MCF 10A (cell line): ENCODE results near the gene PPARA. TPM values are rescaled to one million over a fixed set of nuclear protein-coding genes. Genes with fewer than 3 reads are reported as not detected.

Experiments used
- BruUV-seq: library from RNA; stranded (reverse); fragments of 400-500 nt; replicated peaks from 2 replicates; lab custom pipeline; 2021; lab: Mats Ljungman, UMichigan
- CTCF ChIA-PET: fragments of 300-600 bp; sonication (Branson Sonifier 250); formaldehyde crosslinking; extraction: SDS; loops from one replicate; lab custom pipeline; 2021; ENCODE audit warnings: antibody characterized with exemption, inconsistent platforms; lab: Yijun Ruan, JAX
- POLR2A ChIA-PET: fragments of 300-600, 350-650 bp; sonication (Branson Sonifier 250); formaldehyde crosslinking; extraction: SDS; loops from one replicate; lab custom pipeline; 2020; ENCODE audit warnings: antibody characterized with exemption, inconsistent platforms; lab: Yijun Ruan, JAX
- DNase-seq: peaks from one replicate; pipeline ENCODE4 v3.0.0-alpha.2; 2018; ENCODE audit not compliant: unreplicated experiment
- H3K27ac Mint-ChIP-seq: one replicate; pipeline ENCODE4 v1.8.0; 2022; ENCODE audit warnings: mild to moderate bottlenecking, low read depth, mixed read lengths; ENCODE audit not compliant: unreplicated experiment
- H3K27me3 Mint-ChIP-seq: one replicate; pipeline ENCODE4 v1.8.0; 2022; ENCODE audit warnings: mixed read lengths; ENCODE audit not compliant: insufficient read depth, unreplicated experiment
- H3K36me3 Mint-ChIP-seq: one replicate; pipeline ENCODE4 v1.8.0; 2022; ENCODE audit warnings: mild to moderate bottlenecking, moderate library complexity, mixed read lengths; ENCODE audit not compliant: insufficient read depth, unreplicated experiment
- H3K4me1 Mint-ChIP-seq: one replicate; pipeline ENCODE4 v1.8.0; 2022; ENCODE audit warnings: mixed read lengths; ENCODE audit not compliant: insufficient read depth, unreplicated experiment
- H3K4me3 Mint-ChIP-seq: one replicate; pipeline ENCODE4 v1.8.0; 2022; ENCODE audit warnings: mild to moderate bottlenecking, moderate library complexity, mixed read lengths; ENCODE audit not compliant: unreplicated experiment
- H3K9me3 Mint-ChIP-seq: one replicate; pipeline ENCODE4 v1.8.0; 2022; ENCODE audit warnings: mixed read lengths; ENCODE audit not compliant: unreplicated experiment
- CTCF ChIP-seq: fragments of 200-600 bp; IDR thresholded peaks from one replicate; pipeline ENCODE4 v1.8.0; 2022; ENCODE audit warnings: antibody characterized with exemption, mild to moderate bottlenecking; ENCODE audit not compliant: unreplicated experiment
- intact Hi-C: fragments of 100-400 bp; cut with micrococcal nuclease; formaldehyde crosslinking; loops from 2 replicates; pipeline ENCODE4 v1.14.1; 2022
- total RNA-seq: library from RNA; stranded (reverse); gene quantifications from 2 replicates; pipeline ENCODE4 v1.2.3, GENCODE V29; 2022

PPARA gene
- total RNA-seq, 1 experiment from 2014 or later = 8.0 TPM

- no peak overlapping the region for H3K4me3 Mint-ChIP-seq
- H3K4me1 Mint-ChIP-seq = peaks cover 6% of the 10 kb centered on the region
- BruUV-seq = no TSS peak
- intact Hi-C loops = no loop called here
- no peak overlapping the region for H3K27ac Mint-ChIP-seq
- H3K27me3 Mint-ChIP-seq = peaks cover 29% of the 10 kb centered on the region
- H3K9me3 Mint-ChIP-seq = no peaks in the 10 kb centered on the region
- CTCF ChIA-PET = interaction anchor here (0.7 to 1.4 kb wide), 2 partner anchors 24 to 141 kb away, joined by 4 to 5 read pairs; no protein-coding TSS in a partner anchor
- TF ChIP-seq CTCF = no peak
- POLR2A ChIA-PET = interaction anchor here (1.4 kb wide), 1 partner anchor 104 kb away, joined by 3 read pairs; the partner anchor contains the start of gene CDPF1
- H3K36me3 Mint-ChIP-seq = no peaks in the 10 kb centered on the region
- no peak for DNase-seq
Observed at GRCh38 chr22:46146329-46146728, 4.0 kb upstream of the PPARA start.

- H3K27ac Mint-ChIP-seq = no peak overlapping the region
- peaks cover under 1% of the 10 kb centered on the region for H3K36me3 Mint-ChIP-seq
- no TSS peak for BruUV-seq
- intact Hi-C loops = no loop called here
- H3K9me3 Mint-ChIP-seq = no peaks in the 10 kb centered on the region
- POLR2A ChIA-PET = interaction anchor here (1.4 kb wide), 1 partner anchor 103 kb away, joined by 3 read pairs; the partner anchor contains the start of gene CDPF1
- no peak for TF ChIP-seq CTCF
- H3K4me3 Mint-ChIP-seq = no peak overlapping the region
- peaks cover 29% of the 10 kb centered on the region for H3K27me3 Mint-ChIP-seq
- CTCF ChIA-PET = interaction anchor here (0.5 to 1.4 kb wide), 3 partner anchors 14 to 188 kb away, joined by 3 to 5 read pairs (median 4); no protein-coding TSS in a partner anchor
- no peak for DNase-seq
- peaks cover 6% of the 10 kb centered on the region for H3K4me1 Mint-ChIP-seq
Observed at GRCh38 chr22:46147061-46147460, 3.3 kb upstream of the PPARA start.

DNA sequence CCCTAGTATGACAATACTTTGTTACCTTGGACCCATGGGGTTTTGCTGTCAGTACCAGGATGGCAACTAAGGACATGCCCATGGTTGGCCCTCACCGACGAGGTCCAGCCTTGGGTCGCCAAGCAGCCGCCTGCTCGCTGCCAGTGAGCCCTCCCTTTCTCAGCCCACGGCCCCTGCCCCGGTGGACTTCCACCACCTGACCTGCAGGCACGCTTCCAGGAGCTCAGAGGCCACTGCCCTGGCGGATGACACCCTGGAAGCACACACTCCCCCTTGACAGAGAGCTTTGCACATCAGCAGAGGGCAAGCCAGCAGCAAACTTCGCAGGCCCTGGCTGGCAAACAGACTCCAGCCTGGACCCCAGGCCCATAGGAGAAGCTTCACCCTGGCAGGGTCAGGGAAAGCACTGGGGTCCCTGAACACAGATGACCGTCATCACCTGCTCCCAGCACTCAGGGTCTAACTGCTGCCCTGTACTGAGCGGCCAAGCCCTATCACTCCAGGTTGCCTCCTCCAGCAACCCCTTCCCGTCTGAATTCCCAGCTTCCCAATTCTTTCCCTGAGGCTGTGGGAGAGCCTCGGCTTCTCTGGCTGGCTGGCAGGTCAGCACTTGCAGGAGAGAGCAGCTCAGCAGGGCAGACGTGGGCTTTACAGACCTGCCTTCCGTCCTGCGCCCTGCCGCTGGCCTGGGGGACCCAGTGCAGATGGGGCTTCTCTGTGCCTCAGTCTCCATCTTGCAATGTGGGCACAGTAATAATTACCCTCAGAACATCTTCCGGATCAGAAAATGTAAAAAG, 2.7 kb upstream of the PPARA start:
- Mint-ChIP-seq H3K27ac (no peak overlapping the region), H3K9me3 (no peaks in the 10 kb centered on the region), H3K27me3 (peaks cover 25% of the 10 kb centered on the region), H3K36me3 (peaks cover 6% of the 10 kb centered on the region), H3K4me3 (no peak overlapping the region), H3K4me1 (peaks cover 6% of the 10 kb centered on the region)
- peak; percentile 59 for DNase-seq
- ChIA-PET POLR2A (interaction anchor here (0.6 to 1.4 kb wide), 5 partner anchors 30 to 189 kb away, joined by 3 to 7 read pairs (median 3); partner anchors contain the start of genes CDPF1 and TRMU), CTCF (interaction anchor here (0.5 to 1.4 kb wide), 6 partner anchors 13 to 220 kb away, joined by 3 to 5 read pairs (median 3); no protein-coding TSS in a partner anchor)
- intact Hi-C loops = no loop called here
- BruUV-seq = no TSS peak
- TF ChIP-seq CTCF = no peak

DNA sequence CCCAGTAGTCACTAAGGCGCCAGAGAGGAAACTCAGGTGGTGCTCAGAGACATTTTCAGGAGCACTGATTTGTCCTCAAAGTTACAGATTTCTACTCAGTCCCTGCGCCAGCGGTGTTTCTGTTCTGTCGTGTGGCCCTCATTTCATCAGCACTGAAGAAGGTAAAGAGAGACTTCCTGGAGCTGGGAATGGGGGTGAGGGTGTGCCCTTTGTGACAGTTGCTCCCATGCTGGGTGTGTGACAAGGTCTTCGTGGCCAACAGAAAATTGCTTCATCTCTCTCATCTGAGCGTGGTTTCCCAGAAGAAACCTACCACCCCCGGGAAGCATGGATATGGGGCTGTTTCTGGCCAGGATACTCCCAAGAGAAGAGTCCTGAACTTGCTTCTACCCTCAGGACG, 2.0 kb upstream of the PPARA start:
- no peak for TF ChIP-seq CTCF
- POLR2A ChIA-PET = interaction anchor here (0.6 to 1.1 kb wide), 4 partner anchors 31 to 188 kb away, joined by 3 to 7 read pairs (median 3); partner anchors contain the start of genes CDPF1 and TRMU
- no peaks in the 10 kb centered on the region for H3K9me3 Mint-ChIP-seq
- no peak overlapping the region for H3K4me3 Mint-ChIP-seq
- peaks cover 18% of the 10 kb centered on the region for H3K27me3 Mint-ChIP-seq
- H3K27ac Mint-ChIP-seq = no peak overlapping the region
- H3K36me3 Mint-ChIP-seq = peaks cover 10% of the 10 kb centered on the region
- peaks cover 6% of the 10 kb centered on the region for H3K4me1 Mint-ChIP-seq
- BruUV-seq = no TSS peak
- intact Hi-C loops = no loop called here
- CTCF ChIA-PET = interaction anchor here (0.6 to 1.2 kb wide), 4 partner anchors 8 to 219 kb away, joined by 3 to 4 read pairs (median 3); no protein-coding TSS in a partner anchor
- DNase-seq = no peak
